GM23248 (cell line): ENCODE results near the gene KRTAP4-9.

ENCODE experiments used
- EZH2 ChIP-seq: fragments of 200-600 bp; sonication (generic); IDR thresholded peaks from 2 replicates; pipeline ENCODE4 v1.6.1; 2018; ENCODE audit warnings: antibody characterized with exemption, mild to moderate bottlenecking; ENCODE audit not compliant: insufficient read depth, poor library complexity, severe bottlenecking
- EZH2phosphoT487 ChIP-seq: fragments of 200-600 bp; sonication (generic); IDR thresholded peaks from 2 replicates; pipeline ENCODE4 v1.6.1; 2018; ENCODE audit warnings: antibody characterized with exemption, moderate library complexity, mild to moderate bottlenecking, low read depth; ENCODE audit not compliant: insufficient read depth

DNA sequence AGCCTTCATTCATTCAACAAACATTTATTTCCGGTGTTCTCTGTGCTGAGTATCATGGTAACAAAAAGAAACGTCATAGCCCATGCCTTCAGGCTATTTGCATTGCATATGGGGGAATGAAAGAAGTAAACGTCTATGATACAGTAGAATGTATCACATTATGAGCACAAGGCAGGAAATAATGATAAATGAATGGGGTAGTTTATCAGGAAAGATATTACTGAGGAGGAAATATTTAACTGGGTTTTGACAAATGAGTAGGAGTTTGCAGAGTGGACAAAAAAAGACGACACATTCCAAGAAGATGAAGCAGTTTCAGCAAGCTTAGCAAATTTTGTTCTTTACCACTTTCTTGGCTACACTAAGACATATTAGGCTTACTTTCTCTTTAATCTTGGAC lies 22.6 kb upstream of the KRTAP4-9 start:
- TF ChIP-seq EZH2phosphoT487 (no peak), EZH2 (no peak)
